T-cell (primary cell): Measurements from ENCODE around the gene EVC. TPM values are rescaled to one million over a fixed set of nuclear protein-coding genes. Genes with fewer than 3 reads are reported as not detected.

Experiments used
- ATAC-seq, 4 experiments: fragments of 200-7000 bp in 3 of 4; fragments of 150-1000 bp in 1 of 4; cut with Tn5 transposase; replicated peaks in 1 of 4; 1 replicate in 3 of 4; 2 replicates in 1 of 4; pipeline ENCODE4 v1.10.0; 2021; ENCODE audit warnings: moderate library complexity in 3 of 4, mild to moderate bottlenecking in 2 of 4, moderate number of reproducible peaks in 1 of 4
- CTCF ChIA-PET, 2 donors: fragments of 300-600 bp; sonication (Branson Sonifier 250); formaldehyde crosslinking; loops; one replicate each; lab custom pipeline; 2022; ENCODE audit warnings: antibody characterized with exemption in 2 of 2; lab: Charles Lee
- POLR2A ChIA-PET, 2 donors: fragments of 300-600 bp; sonication (Branson Sonifier 250); formaldehyde crosslinking; loops; one replicate each; lab custom pipeline; 2022; ENCODE audit warnings: antibody characterized with exemption in 2 of 2; lab: Charles Lee
- DNase-seq, 35 experiments: peaks; one replicate each; pipeline versions ENCODE4 v3.0.0 to v3.0.0-alpha.2; 2013 to 2023
- H3K27ac ChIP-seq: one replicate; pipeline ENCODE4 v1.5.1; 2013; ENCODE audit warnings: low read length
- H3K27me3 ChIP-seq, 2 experiments: replicated peaks in 1 of 2; 1 replicate in 1 of 2; 2 replicates in 1 of 2; pipeline versions ENCODE4 v1.6.1 to v1.7.0; 2013; ENCODE audit warnings: low read length in 1 of 2, mixed read lengths in 1 of 2; ENCODE audit not compliant: control insufficient read depth in 2 of 2, insufficient read depth in 2 of 2; ENCODE audit errors: extremely low read depth in 1 of 2
- H3K36me3 ChIP-seq, 2 donors: 1 replicate in 1 of 2; 2 replicates in 1 of 2; pipeline versions ENCODE4 v1.6.1 to v1.7.0; 2013; ENCODE audit warnings: low read length in 1 of 2; ENCODE audit not compliant: control insufficient read depth in 2 of 2, insufficient read depth in 1 of 2; ENCODE audit errors: extremely low read depth in 1 of 2
- H3K4me1 ChIP-seq, 2 experiments: 1 replicate in 1 of 2; 2 replicates in 1 of 2; pipeline versions ENCODE4 v1.6.1 to v1.7.0; 2013; ENCODE audit warnings: low read length in 2 of 2, mixed read lengths in 1 of 2; ENCODE audit not compliant: insufficient read depth in 2 of 2, control insufficient read depth in 1 of 2; ENCODE audit errors: extremely low read depth in 1 of 2
- H3K4me3 ChIP-seq, 2 donors: 1 replicate in 1 of 2; 2 replicates in 1 of 2; pipeline versions ENCODE4 v1.5.1 to v1.7.0; 2013; ENCODE audit warnings: mild to moderate bottlenecking in 2 of 2, low read length in 1 of 2, moderate library complexity in 1 of 2; ENCODE audit not compliant: control insufficient read depth in 1 of 2; ENCODE audit errors: extremely low read depth in 1 of 2
- H3K9me3 ChIP-seq: 2 replicates; pipeline ENCODE4 v1.7.0; 2013
- H3K27ac Mint-ChIP-seq, 2 donors: one replicate each; pipeline ENCODE4 v1.8.0; 2020 to 2021; ENCODE audit warnings: mild to moderate bottlenecking in 2 of 2, mixed read lengths in 2 of 2
- H3K27me3 Mint-ChIP-seq, 2 donors: one replicate each; pipeline ENCODE4 v1.8.0; 2021 to 2022; ENCODE audit warnings: mixed read lengths in 2 of 2
- H3K36me3 Mint-ChIP-seq: one replicate; pipeline ENCODE4 v1.8.0; 2021; ENCODE audit warnings: mixed read lengths
- H3K4me1 Mint-ChIP-seq, 3 donors: one replicate each; pipeline ENCODE4 v1.8.0; 2020 to 2022; ENCODE audit warnings: mixed read lengths in 3 of 3, mild to moderate bottlenecking in 1 of 3
- H3K4me3 Mint-ChIP-seq, 3 donors: one replicate each; pipeline ENCODE4 v1.8.0; 2020 to 2022; ENCODE audit warnings: mild to moderate bottlenecking in 3 of 3, mixed read lengths in 3 of 3, moderate library complexity in 3 of 3
- H3K9me3 Mint-ChIP-seq, 3 donors: one replicate each; pipeline ENCODE4 v1.8.0; 2020 to 2022; ENCODE audit warnings: mixed read lengths in 3 of 3
- WGBS: methylation state at CpG from one replicate; pipeline ENCODE4 v1.1.5; 2013; ENCODE audit warnings: missing lambda C conversion rate; ENCODE audit not compliant: insufficient coverage; 5-methylcytosine and 5-hydroxymethylcytosine counted together
- total RNA-seq, 35 experiments: library from RNA in 6 of 35; stranded (reverse) in 6 of 35; fragments of 120-200 nt in 1 of 35; gene quantifications; one replicate each; pipeline versions ENCODE4 v1.2.1 to v1.2.4 and lab custom pipeline; 2013 to 2026

Gene EVC
- 1 to 10 TPM in 4 of 5 donors, under 1 TPM in 1; 0.40 to 3.6 (median 1.6) TPM for total RNA-seq
- 0.76 TPM for total RNA-seq (2013)
- total RNA-seq (lab: John Stamatoyannopoulos, UW), result 1.6 to 8.4 (median 3.6) reads per million in 29 experiments

GRCh38 chr4:5710961-5711478, at the start of gene EVC:
Gene EVC (plus strand): TSS chr4:5711201. CDS start chr4:5711381, 180 bp downstream.
- 2% methylated on average over 40 of the region's 49 CpGs for WGBS
- Histone ChIP-seq H3K27ac (no peak within 1 kb of the TSS), H3K4me1 (peaks cover 0 to 23% of the 10 kb centered on the region in 2 experiments), H3K36me3 (no peaks in the 10 kb centered on the region), H3K9me3 (no peaks in the 10 kb centered on the region), H3K4me3 (peak within 1 kb of the TSS in 1 of 2 donors; percentile 24), H3K27me3 (peaks cover 12 to 51% of the 10 kb centered on the region in 2 experiments)
- POLR2A ChIA-PET, result no interaction called here
- Mint-ChIP-seq H3K9me3 (peaks cover 5 to 11% (median 10%) of the 10 kb centered on the region in 3 donors), H3K27ac (no peak within 1 kb of the TSS), H3K27me3 (peaks cover 44 to 49% of the 10 kb centered on the region in 2 donors), H3K4me1 (peaks cover 11 to 16% (median 12%) of the 10 kb centered on the region in 3 donors), H3K36me3 (peaks cover 4% of the 10 kb centered on the region), H3K4me3 (peak within 1 kb of the TSS; percentile 62 to 77 (median 73))
- CTCF ChIA-PET, result no interaction called here
- DNase-seq (peak in 1 of 35 experiments; percentile 25), ATAC-seq (peak; percentile 42 to 56 (median 52))

- Histone ChIP-seq H3K36me3 (no peaks in the 10 kb centered on the region), H3K4me3 (no peak overlapping the region), H3K27me3 (peaks cover 0 to 8% of the 10 kb centered on the region in 2 experiments), H3K27ac (no peak overlapping the region), H3K4me1 (no peaks in the 10 kb centered on the region), H3K9me3 (no peaks in the 10 kb centered on the region)
- Mint-ChIP-seq H3K27me3 (no peaks in the 10 kb centered on the region), H3K4me3 (no peak overlapping the region), H3K4me1 (no peaks in the 10 kb centered on the region), H3K27ac (no peak overlapping the region), H3K36me3 (peaks cover 12% of the 10 kb centered on the region), H3K9me3 (peaks cover 10 to 15% (median 12%) of the 10 kb centered on the region in 3 donors)
- DNase-seq, result no peak
- no peak for ATAC-seq
- 73% methylated on average over 3 of the region's 4 CpGs for WGBS
- ChIA-PET CTCF (no interaction called here), POLR2A (no interaction called here)
Observed at GRCh38 chr4:5661237-5661636, 49.8 kb upstream of the EVC start.

- peaks cover 0 to 4% of the 10 kb centered on the region in 2 experiments for H3K27me3 ChIP-seq
- Mint-ChIP-seq H3K36me3 (peaks cover 12% of the 10 kb centered on the region), H3K9me3 (peaks cover 10 to 19% (median 18%) of the 10 kb centered on the region in 3 donors), H3K27ac (no peak overlapping the region), H3K4me1 (no peaks in the 10 kb centered on the region), H3K27me3 (no peaks in the 10 kb centered on the region), H3K4me3 (no peak overlapping the region)
- H3K9me3 ChIP-seq, result no peaks in the 10 kb centered on the region
- WGBS, result 38% methylated on average over 1 of the region's 1 CpG
- H3K36me3 ChIP-seq, result no peaks in the 10 kb centered on the region
- no peaks in the 10 kb centered on the region for H3K4me1 ChIP-seq
- no peak for DNase-seq
- no peak overlapping the region for H3K27ac ChIP-seq
- no peak for ATAC-seq
- no peak overlapping the region for H3K4me3 ChIP-seq
- CTCF ChIA-PET, result no interaction called here
- POLR2A ChIA-PET, result no interaction called here
Observed at GRCh38 chr4:5662555-5662954, 48.4 kb upstream of the EVC start.

GRCh38 chr4:5664778-5665177, 46.2 kb upstream of the EVC start:
- peaks cover 12% of the 10 kb centered on the region for H3K36me3 Mint-ChIP-seq
- ChIA-PET CTCF (no interaction called here), POLR2A (no interaction called here)
- Histone ChIP-seq H3K4me3 (no peak overlapping the region), H3K27ac (no peak overlapping the region), H3K27me3 (peaks cover 0 to 4% of the 10 kb centered on the region in 2 experiments), H3K4me1 (no peaks in the 10 kb centered on the region), H3K9me3 (no peaks in the 10 kb centered on the region), H3K36me3 (no peaks in the 10 kb centered on the region)
- 83% methylated on average over 12 of the region's 12 CpGs for WGBS
- H3K27ac Mint-ChIP-seq, result no peak overlapping the region
- H3K27me3 Mint-ChIP-seq, result no peaks in the 10 kb centered on the region
- DNase-seq (no peak), ATAC-seq (no peak)
- peaks cover 10 to 24% (median 19%) of the 10 kb centered on the region in 3 donors for H3K9me3 Mint-ChIP-seq
- no peaks in the 10 kb centered on the region for H3K4me1 Mint-ChIP-seq
- H3K4me3 Mint-ChIP-seq, result no peak overlapping the region

GRCh38 chr4:5666741-5667140, 44.3 kb upstream of the EVC start:
- peaks cover 9 to 19% (median 13%) of the 10 kb centered on the region in 3 donors for H3K9me3 Mint-ChIP-seq
- peaks cover 11% of the 10 kb centered on the region for H3K36me3 Mint-ChIP-seq
- CTCF ChIA-PET, result no interaction called here
- H3K4me1 ChIP-seq, result no peaks in the 10 kb centered on the region
- no peak overlapping the region for H3K4me3 ChIP-seq
- no peaks in the 10 kb centered on the region for H3K27me3 Mint-ChIP-seq
- no peaks in the 10 kb centered on the region for H3K36me3 ChIP-seq
- H3K4me3 Mint-ChIP-seq, result no peak overlapping the region
- ATAC-seq (no peak), DNase-seq (no peak)
- H3K9me3 ChIP-seq, result no peaks in the 10 kb centered on the region
- POLR2A ChIA-PET, result no interaction called here
- no CpG with 5 or more reads among the region's 1 CpG for WGBS
- no peaks in the 10 kb centered on the region for H3K4me1 Mint-ChIP-seq
- no peak overlapping the region for H3K27ac ChIP-seq
- no peak overlapping the region for H3K27ac Mint-ChIP-seq
- H3K27me3 ChIP-seq, result peaks cover 0 to 4% of the 10 kb centered on the region in 2 experiments

- no peaks in the 10 kb centered on the region for H3K4me1 Mint-ChIP-seq
- no peaks in the 10 kb centered on the region for H3K9me3 Mint-ChIP-seq
- H3K4me3 ChIP-seq, result no peak overlapping the region
- ChIA-PET POLR2A (no interaction called here), CTCF (no interaction called here)
- no peak for DNase-seq
- H3K9me3 ChIP-seq, result no peaks in the 10 kb centered on the region
- H3K27ac Mint-ChIP-seq, result no peak overlapping the region
- H3K4me3 Mint-ChIP-seq, result no peak overlapping the region
- H3K27me3 Mint-ChIP-seq, result no peaks in the 10 kb centered on the region
- WGBS, result no CpG with 5 or more reads among the region's 8 CpGs
- peaks cover 0 to 3% of the 10 kb centered on the region in 2 experiments for H3K27me3 ChIP-seq
- H3K27ac ChIP-seq, result no peak overlapping the region
- H3K36me3 Mint-ChIP-seq, result no peaks in the 10 kb centered on the region
- H3K4me1 ChIP-seq, result no peaks in the 10 kb centered on the region
- no peaks in the 10 kb centered on the region for H3K36me3 ChIP-seq
- no peak for ATAC-seq
Observed at GRCh38 chr4:5676763-5677162, 34.2 kb upstream of the EVC start.
